ENCODE measurements around the gene LEMD2. TPM values are rescaled to one million over a fixed set of nuclear protein-coding genes. Genes with fewer than 3 reads are reported as not detected.

The LEMD2 gene
- total and polyA plus RNA-seq, 2 experiments from 2014 or later, result 21.5 to 67.5 TPM

DNA sequence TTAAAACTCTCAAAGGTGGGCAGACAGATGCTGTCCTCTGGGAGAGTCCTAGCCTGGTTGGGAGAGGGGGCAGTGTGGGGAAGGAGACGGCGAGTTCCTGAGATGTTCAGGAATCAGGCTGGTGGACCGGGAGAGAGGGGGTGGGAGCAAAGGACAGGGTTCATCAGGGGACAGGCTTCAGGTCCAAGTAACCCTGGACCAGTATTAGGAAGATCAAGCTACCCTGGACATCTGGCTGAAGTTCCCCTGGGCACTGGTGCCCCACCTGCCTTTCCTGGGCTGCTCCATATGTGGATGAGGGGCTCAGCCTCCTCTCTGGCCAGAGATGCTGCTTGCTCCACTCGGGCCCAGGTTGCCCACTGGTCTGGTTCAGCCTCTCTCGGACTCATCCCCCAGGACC is 41.1 kb downstream of the LEMD2 start:
- no peak for DNase-seq
- no peak overlapping the region for H3K9ac ChIP-seq
- H3K27ac ChIP-seq, result no peak overlapping the region
- no peak overlapping the region for H3K4me3 ChIP-seq
- no peaks in the 10 kb centered on the region for H3K9me3 ChIP-seq (ENCODE audit: low read depth)
- H3K36me3 ChIP-seq (ENCODE audit: low read depth), result no peaks in the 10 kb centered on the region
- no peak overlapping the region for H2AFZ ChIP-seq
- H3K9me2 ChIP-seq (ENCODE audit: insufficient read depth), result no peaks in the 10 kb centered on the region
- H3K79me2 ChIP-seq (ENCODE audit: insufficient read depth), result no peaks in the 10 kb centered on the region
- WGBS, 2 experiments (ENCODE audit: low coverage in 1 of 2, low lambda C conversion rate in 2 of 2, missing lambda C conversion rate in 2 of 2), result 95% methylated on average over 5 of the region's 5 CpGs
- no peaks in the 10 kb centered on the region for H3F3A ChIP-seq (ENCODE audit: insufficient read depth)
- no peaks in the 10 kb centered on the region for H4K20me1 ChIP-seq (ENCODE audit: insufficient read depth)
- H3K27me3 ChIP-seq (replicated peaks; ENCODE audit: insufficient read depth), result 0 out of 2 replicates have a peak, but pooled peaks cover 6% of the 10 kb centered on the region
- in situ Hi-C loops (cut with MboI), result no loop called here
- TF ChIP-seq EZH2 (IDR thresholded peaks at IDR 0.05; ENCODE audit: insufficient read depth, poor library complexity, severe bottlenecking) (no peak), EZH2phosphoT487 (IDR thresholded peaks at IDR 0.05; ENCODE audit: insufficient read depth, low read depth) (no peak)
- peaks cover 15% of the 10 kb centered on the region for H3K4me1 ChIP-seq (ENCODE audit: insufficient read depth)
- no peak overlapping the region for H3K4me2 ChIP-seq (ENCODE audit: unreplicated experiment)

DNA sequence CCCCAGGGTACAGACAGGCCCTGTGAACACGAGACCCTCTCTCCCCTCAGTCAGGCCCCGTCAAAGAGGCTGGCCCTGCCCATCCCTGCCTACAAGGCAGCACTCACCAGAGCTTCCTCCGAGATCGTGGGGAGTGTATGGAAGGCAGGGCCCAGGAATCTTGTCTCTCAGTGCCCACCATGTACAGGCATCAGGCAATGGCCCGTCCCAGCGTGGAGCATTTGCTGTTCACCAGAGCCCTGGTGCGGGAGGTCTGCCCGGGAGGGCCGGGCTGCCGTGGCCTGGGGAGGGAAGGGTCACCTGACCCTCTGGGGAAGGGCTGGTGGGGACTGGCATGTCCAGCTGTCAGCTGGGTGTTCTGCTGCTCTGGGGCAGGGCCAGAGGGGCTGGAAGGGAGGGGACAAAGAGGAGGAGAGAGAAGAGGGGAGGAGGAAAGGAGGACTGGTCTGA is 42.3 kb downstream of the LEMD2 start, which contains the start of gene IP6K3:
Gene IP6K3 (minus strand): TSS at position 255 of the 450 bp plus-strand sequence. CDS start 11,429 bp downstream, outside the sequence.
- no peak within 1 kb of the TSS for H3K27ac ChIP-seq
- no peaks in the 10 kb centered on the region for H3F3A ChIP-seq (ENCODE audit: insufficient read depth)
- H3K36me3 ChIP-seq (ENCODE audit: low read depth), result no peaks in the 10 kb centered on the region
- in situ Hi-C loops (cut with MboI), result no loop called here
- TF ChIP-seq EZH2phosphoT487 (IDR thresholded peaks at IDR 0.05; ENCODE audit: insufficient read depth, low read depth) (no peak), EZH2 (IDR thresholded peaks at IDR 0.05; ENCODE audit: insufficient read depth, poor library complexity, severe bottlenecking) (no peak)
- no peaks in the 10 kb centered on the region for H3K79me2 ChIP-seq (ENCODE audit: insufficient read depth)
- no peaks in the 10 kb centered on the region for H4K20me1 ChIP-seq (ENCODE audit: insufficient read depth)
- peaks cover 15% of the 10 kb centered on the region for H3K4me1 ChIP-seq (ENCODE audit: insufficient read depth)
- peak within 1 kb of the TSS; percentile 45; the same call in 1 of the 2 replicates for H2AFZ ChIP-seq
- no peak within 1 kb of the TSS for H3K4me2 ChIP-seq (ENCODE audit: unreplicated experiment)
- no peaks in the 10 kb centered on the region for H3K9me3 ChIP-seq (ENCODE audit: low read depth)
- no peak within 1 kb of the TSS for H3K4me3 ChIP-seq
- DNase-seq, result no peak
- 0 out of 2 replicates have a peak, but pooled peaks cover 6% of the 10 kb centered on the region for H3K27me3 ChIP-seq (replicated peaks; ENCODE audit: insufficient read depth)
- H3K9me2 ChIP-seq (ENCODE audit: insufficient read depth), result no peaks in the 10 kb centered on the region
- WGBS, 2 experiments (ENCODE audit: low coverage in 1 of 2, low lambda C conversion rate in 2 of 2, missing lambda C conversion rate in 2 of 2), result 74 to 78% methylated on average over 10 of the region's 10 CpGs
- no peak within 1 kb of the TSS for H3K9ac ChIP-seq

DNA sequence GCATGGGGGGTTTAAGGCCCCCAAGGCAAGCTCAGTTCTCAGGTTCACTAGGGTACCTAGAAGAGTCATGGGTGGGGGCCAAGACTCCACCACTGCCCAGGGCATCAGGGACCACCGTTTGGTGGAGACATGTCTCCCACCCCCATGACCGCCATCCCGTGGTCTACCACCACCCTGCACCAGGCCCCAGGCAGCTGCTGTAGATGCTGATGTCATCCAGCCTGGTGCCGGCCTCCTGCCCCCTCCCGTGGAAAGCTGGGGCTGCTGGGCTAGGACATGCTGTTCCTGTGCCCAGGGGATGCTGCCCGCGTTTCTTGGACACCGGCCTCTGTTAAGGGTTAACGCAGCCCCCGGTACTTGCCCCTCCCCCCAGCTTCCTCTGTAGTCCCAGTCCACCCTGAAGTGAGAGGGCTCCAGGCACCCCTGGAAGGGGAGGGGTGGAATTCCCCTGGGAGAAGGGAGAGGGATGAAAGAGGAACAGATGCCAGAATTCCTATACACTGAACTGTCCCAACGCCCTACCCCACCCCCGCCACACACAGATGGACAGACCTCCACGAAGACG is 42.8 kb downstream of the LEMD2 start:
- Histone ChIP-seq H4K20me1 (ENCODE audit: insufficient read depth) (no peaks in the 10 kb centered on the region), H3K9me3 (ENCODE audit: low read depth) (no peaks in the 10 kb centered on the region), H3K4me2 (ENCODE audit: unreplicated experiment) (no peak overlapping the region), H3K36me3 (ENCODE audit: low read depth) (no peaks in the 10 kb centered on the region), H3K27ac (no peak overlapping the region), H3K9me2 (ENCODE audit: insufficient read depth) (no peaks in the 10 kb centered on the region), H3K79me2 (ENCODE audit: insufficient read depth) (no peaks in the 10 kb centered on the region), H3K4me3 (no peak overlapping the region), H3K4me1 (ENCODE audit: insufficient read depth) (peaks cover 15% of the 10 kb centered on the region), H3K9ac (no peak overlapping the region), H2AFZ (peak overlapping the region; percentile 45; the same call in 1 of the 2 replicates), H3K27me3 (replicated peaks; ENCODE audit: insufficient read depth) (0 out of 2 replicates have a peak, but pooled peaks cover 6% of the 10 kb centered on the region), H3F3A (ENCODE audit: insufficient read depth) (no peaks in the 10 kb centered on the region)
- in situ Hi-C loops (cut with MboI), result no loop called here
- WGBS, 2 experiments (ENCODE audit: low coverage in 1 of 2, low lambda C conversion rate in 2 of 2, missing lambda C conversion rate in 2 of 2), result 14 to 21% methylated on average over 11 of the region's 14 CpGs
- DNase-seq, result peak; percentile 77
- TF ChIP-seq EZH2 (IDR thresholded peaks at IDR 0.05; ENCODE audit: insufficient read depth, poor library complexity, severe bottlenecking) (no peak), EZH2phosphoT487 (IDR thresholded peaks at IDR 0.05; ENCODE audit: insufficient read depth, low read depth) (no peak)

DNA sequence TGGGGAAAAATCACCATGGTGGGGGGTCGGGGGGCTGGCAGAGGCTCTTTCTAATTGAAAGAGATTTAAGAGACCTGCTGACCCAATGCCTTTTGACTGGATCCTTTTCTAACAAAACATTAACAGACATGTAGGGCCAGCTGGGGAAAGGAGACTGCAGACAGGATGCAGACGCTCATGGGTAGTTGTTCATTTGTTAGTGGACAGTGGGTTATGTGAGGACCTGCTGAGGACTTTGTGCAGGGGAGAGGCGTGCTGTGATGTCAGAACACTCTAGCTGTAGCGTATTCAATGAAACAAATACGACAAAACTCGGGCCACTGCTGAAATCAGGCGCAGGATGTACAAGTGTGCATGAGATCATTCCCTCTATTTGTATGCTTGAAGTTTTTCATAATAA is 43.4 kb downstream of the LEMD2 start:
- TF ChIP-seq EZH2 (IDR thresholded peaks at IDR 0.05; ENCODE audit: insufficient read depth, poor library complexity, severe bottlenecking), result no peak
- no peak for TF ChIP-seq EZH2phosphoT487 (IDR thresholded peaks at IDR 0.05; ENCODE audit: insufficient read depth, low read depth)
- no peaks in the 10 kb centered on the region for H3K9me2 ChIP-seq (ENCODE audit: insufficient read depth)
- H3K27ac ChIP-seq, result no peak overlapping the region
- H3K36me3 ChIP-seq (ENCODE audit: low read depth), result no peaks in the 10 kb centered on the region
- H3K79me2 ChIP-seq (ENCODE audit: insufficient read depth), result no peaks in the 10 kb centered on the region
- peak; percentile 16 for DNase-seq
- no peak overlapping the region for H3K9ac ChIP-seq
- no peak overlapping the region for H2AFZ ChIP-seq
- no peak overlapping the region for H3K4me3 ChIP-seq
- H3K4me1 ChIP-seq (ENCODE audit: insufficient read depth), result peaks cover 9% of the 10 kb centered on the region
- H3K4me2 ChIP-seq (ENCODE audit: unreplicated experiment), result no peak overlapping the region
- 0 out of 2 replicates have a peak, but pooled peaks cover 6% of the 10 kb centered on the region for H3K27me3 ChIP-seq (replicated peaks; ENCODE audit: insufficient read depth)
- H4K20me1 ChIP-seq (ENCODE audit: insufficient read depth), result no peaks in the 10 kb centered on the region
- WGBS, 2 experiments (ENCODE audit: low coverage in 1 of 2, low lambda C conversion rate in 2 of 2, missing lambda C conversion rate in 2 of 2), result 86 to 90% methylated on average over 7 of the region's 7 CpGs
- H3F3A ChIP-seq (ENCODE audit: insufficient read depth), result no peaks in the 10 kb centered on the region
- in situ Hi-C loops (cut with MboI), result no loop called here
- no peaks in the 10 kb centered on the region for H3K9me3 ChIP-seq (ENCODE audit: low read depth)
